ENCODE data around the gene OSBPL10. TPM values are rescaled to one million over a fixed set of nuclear protein-coding genes. Genes with fewer than 3 reads are reported as not detected.

The OSBPL10 gene
- total RNA-seq, 2 donors from 2014 or later: 82.8 to 127 TPM

DNA sequence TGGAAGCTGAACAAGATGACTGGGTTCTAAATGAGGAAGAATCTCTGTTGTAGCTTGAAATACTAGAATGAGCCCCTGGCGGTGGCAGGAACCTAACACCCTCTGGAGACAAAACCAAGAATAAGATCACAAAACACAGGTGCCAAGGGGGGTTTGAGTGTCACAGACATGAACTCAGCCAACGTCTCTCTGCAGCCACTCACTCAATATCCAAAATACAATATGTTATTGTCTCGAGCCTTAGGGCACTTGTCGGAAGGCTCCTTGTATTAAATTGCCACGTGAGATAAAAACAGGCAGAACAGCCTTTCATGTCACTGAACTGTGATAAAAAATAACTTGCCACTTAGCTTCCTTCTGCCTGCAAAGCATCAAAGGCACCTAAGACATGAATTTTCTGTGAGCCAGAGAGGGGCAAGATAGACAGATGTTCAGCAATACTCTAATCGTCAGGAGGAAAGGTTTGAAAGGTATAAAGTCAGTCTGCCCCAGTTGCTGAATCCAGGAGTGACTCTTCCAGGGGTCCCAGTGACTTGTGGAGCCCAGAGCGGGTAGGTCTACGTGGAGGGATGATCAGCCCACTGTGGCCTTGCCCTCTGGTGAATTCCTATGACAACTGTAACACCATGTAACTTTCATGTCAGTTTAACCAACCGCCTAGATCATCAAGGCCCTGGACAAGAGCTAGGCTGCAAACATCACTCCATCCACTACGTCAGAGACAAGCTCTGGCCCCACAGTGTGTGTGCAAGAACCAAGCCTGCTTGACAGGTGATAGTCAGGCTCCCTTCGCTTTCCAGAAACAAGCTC is 165.2 kb downstream of the OSBPL10 start:
- H3K9me3 ChIP-seq: no peaks in the 10 kb centered on the region
- intact Hi-C loops (cut with DNase I): no loop called here

DNA sequence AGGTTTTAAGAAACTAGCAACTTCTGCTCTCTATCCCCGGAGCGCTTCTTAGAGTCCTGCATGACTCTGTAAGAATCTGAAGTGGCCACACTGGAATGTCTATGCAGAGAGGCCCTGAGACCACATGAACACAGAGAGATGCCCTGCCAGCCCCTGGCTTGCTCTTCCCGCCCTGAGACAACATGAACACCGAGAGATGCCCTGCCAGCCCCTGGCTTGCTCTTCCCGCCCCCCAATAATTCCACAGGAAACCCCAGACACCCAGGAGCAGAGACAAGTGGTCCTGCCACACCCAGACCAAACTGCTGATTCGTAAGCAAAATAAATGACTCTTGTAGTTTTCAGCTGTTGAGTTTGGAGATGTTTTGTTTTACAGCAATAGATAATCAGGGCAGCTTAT is 166.1 kb downstream of the OSBPL10 start:
- Histone ChIP-seq H3K27me3 (replicated peaks; ENCODE audit: insufficient read depth) (no peaks in the 10 kb centered on the region), H3K4me3 (no peak overlapping the region), H3K4me1 (replicated peaks) (no peaks in the 10 kb centered on the region), H3K27ac (no peak overlapping the region), H3K36me3 (no peaks in the 10 kb centered on the region), H3K9me3 (no peaks in the 10 kb centered on the region)
- no peak for TF ChIP-seq POLR2AphosphoS5 (IDR thresholded peaks at IDR 0.05)
- no peak for TF ChIP-seq POLR2A (IDR thresholded peaks at IDR 0.05)
- TF ChIP-seq, protein P1, sequence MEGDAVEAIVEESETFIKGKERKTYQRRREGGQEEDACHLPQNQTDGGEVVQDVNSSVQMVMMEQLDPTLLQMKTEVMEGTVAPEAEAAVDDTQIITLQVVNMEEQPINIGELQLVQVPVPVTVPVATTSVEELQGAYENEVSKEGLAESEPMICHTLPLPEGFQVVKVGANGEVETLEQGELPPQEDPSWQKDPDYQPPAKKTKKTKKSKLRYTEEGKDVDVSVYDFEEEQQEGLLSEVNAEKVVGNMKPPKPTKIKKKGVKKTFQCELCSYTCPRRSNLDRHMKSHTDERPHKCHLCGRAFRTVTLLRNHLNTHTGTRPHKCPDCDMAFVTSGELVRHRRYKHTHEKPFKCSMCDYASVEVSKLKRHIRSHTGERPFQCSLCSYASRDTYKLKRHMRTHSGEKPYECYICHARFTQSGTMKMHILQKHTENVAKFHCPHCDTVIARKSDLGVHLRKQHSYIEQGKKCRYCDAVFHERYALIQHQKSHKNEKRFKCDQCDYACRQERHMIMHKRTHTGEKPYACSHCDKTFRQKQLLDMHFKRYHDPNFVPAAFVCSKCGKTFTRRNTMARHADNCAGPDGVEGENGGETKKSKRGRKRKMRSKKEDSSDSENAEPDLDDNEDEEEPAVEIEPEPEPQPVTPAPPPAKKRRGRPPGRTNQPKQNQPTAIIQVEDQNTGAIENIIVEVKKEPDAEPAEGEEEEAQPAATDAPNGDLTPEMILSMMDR (IDR thresholded peaks at IDR 0.05): no peak
- DNase-seq (ENCODE audit: low spot score): no peak
- intact Hi-C loops (cut with DNase I): no loop called here
- 88% methylated on average over 6 of the region's 6 CpGs for WGBS

More for the DNA sequence above, 165.2 kb downstream of the OSBPL10 start:
- Histone ChIP-seq H3K4me1 (replicated peaks) (no peaks in the 10 kb centered on the region), H3K4me3 (no peak overlapping the region), H3K27me3 (replicated peaks; ENCODE audit: insufficient read depth) (no peaks in the 10 kb centered on the region), H3K36me3 (no peaks in the 10 kb centered on the region), H3K27ac (no peak overlapping the region)
- no peak for DNase-seq (ENCODE audit: low spot score)
- WGBS: 67% methylated on average over 11 of the region's 11 CpGs
- no peak for TF ChIP-seq POLR2A (IDR thresholded peaks at IDR 0.05)
- no peak for TF ChIP-seq POLR2AphosphoS5 (IDR thresholded peaks at IDR 0.05)
- TF ChIP-seq, protein P1 (IDR thresholded peaks at IDR 0.05): no peak

DNA sequence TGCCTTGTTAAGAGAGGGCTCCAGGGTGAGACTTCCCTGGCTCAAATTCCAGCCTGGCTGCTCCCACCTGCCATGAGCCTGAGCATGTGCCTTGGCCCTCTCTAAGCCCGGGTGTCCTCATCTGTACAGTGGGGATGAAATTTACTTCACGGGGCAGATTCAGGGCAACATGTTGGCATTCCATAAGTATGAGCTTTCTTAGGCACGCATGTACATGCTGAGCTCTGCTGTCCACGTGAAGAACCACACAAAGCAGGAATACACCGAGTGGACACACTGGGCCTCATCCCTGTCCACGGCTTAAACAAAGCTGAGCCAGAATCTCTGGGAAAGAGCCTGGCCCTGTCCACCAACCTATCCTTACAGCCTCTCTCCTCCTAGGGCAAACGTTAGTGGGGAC is 167.4 kb downstream of the OSBPL10 start:
- no peaks in the 10 kb centered on the region for H3K9me3 ChIP-seq
- intact Hi-C loops (cut with DNase I): no loop called here
- no peak overlapping the region for H3K27ac ChIP-seq
- DNase-seq (ENCODE audit: low spot score): no peak
- H3K36me3 ChIP-seq: no peaks in the 10 kb centered on the region
- H3K4me3 ChIP-seq: no peak overlapping the region
- TF ChIP-seq POLR2AphosphoS5 (IDR thresholded peaks at IDR 0.05) (no peak), POLR2A (IDR thresholded peaks at IDR 0.05) (no peak)
- TF ChIP-seq, protein P1 (IDR thresholded peaks at IDR 0.05): no peak
- H3K27me3 ChIP-seq (replicated peaks; ENCODE audit: insufficient read depth): no peaks in the 10 kb centered on the region
- H3K4me1 ChIP-seq (replicated peaks): no peaks in the 10 kb centered on the region
- WGBS: 90% methylated on average over 7 of the region's 7 CpGs

DNA sequence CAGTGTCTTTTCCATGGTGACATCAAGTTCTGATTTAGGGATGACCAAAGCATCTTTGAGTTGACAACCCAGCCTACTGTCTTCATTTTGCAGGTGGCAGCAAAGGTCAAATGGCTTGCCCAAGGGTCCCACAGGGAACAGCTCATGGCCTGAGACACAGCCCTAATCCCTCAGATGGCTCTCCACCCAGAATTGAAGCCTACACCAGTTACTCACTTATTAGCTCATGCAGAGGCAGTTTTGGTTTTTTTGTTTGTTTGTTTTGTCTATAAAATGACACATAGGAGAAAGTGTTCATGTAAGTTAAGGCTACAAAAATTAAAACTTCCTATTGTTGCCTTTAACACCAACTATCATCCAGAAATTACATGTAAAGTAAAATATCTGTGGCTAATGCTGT is 167.9 kb downstream of the OSBPL10 start:
- no peak for TF ChIP-seq POLR2A (IDR thresholded peaks at IDR 0.05)
- Histone ChIP-seq H3K27me3 (replicated peaks; ENCODE audit: insufficient read depth) (no peaks in the 10 kb centered on the region), H3K4me3 (no peak overlapping the region), H3K36me3 (no peaks in the 10 kb centered on the region), H3K9me3 (no peaks in the 10 kb centered on the region), H3K4me1 (replicated peaks) (no peaks in the 10 kb centered on the region), H3K27ac (no peak overlapping the region)
- no peak for DNase-seq (ENCODE audit: low spot score)
- intact Hi-C loops (cut with DNase I): no loop called here

DNA sequence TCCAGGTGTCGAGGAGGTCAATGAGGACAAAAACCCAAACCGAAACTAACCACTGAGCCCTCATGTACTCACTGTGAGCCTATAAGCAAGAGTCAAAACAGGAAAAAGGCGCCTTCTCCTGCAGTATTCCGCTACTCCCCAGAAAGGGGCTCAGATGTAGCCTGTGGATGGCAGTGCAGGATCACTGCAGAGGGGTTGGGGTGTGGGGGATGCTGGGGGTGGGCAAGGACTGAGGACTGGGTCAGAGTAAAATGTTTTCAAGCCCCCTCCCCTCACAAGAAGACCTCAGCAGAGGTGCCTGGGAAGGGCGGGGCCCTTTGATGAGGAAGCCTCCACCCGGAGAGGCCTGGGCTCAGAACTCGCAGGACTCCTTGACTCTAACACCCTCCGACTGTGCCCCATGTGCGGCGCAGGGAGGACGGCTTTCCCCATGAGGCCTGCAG is 170.1 kb downstream of the OSBPL10 start:
- Histone ChIP-seq H3K36me3 (no peaks in the 10 kb centered on the region), H3K4me3 (no peak overlapping the region), H3K27me3 (replicated peaks; ENCODE audit: insufficient read depth) (no peaks in the 10 kb centered on the region), H3K9me3 (no peaks in the 10 kb centered on the region), H3K27ac (no peak overlapping the region), H3K4me1 (replicated peaks) (no peaks in the 10 kb centered on the region)
- DNase-seq (ENCODE audit: low spot score): no peak
- intact Hi-C loops (cut with DNase I): no loop called here
- no peak for TF ChIP-seq POLR2A (IDR thresholded peaks at IDR 0.05)
- TF ChIP-seq, protein P1 (IDR thresholded peaks at IDR 0.05): no peak
- TF ChIP-seq POLR2AphosphoS5 (IDR thresholded peaks at IDR 0.05): no peak
- 92% methylated on average over 11 of the region's 11 CpGs for WGBS

Measured in prostate gland (tissue), 2 donors.